ENCODE data around the gene TMEM212. TPM values are rescaled to one million over a fixed set of nuclear protein-coding genes. Genes with fewer than 3 reads are reported as not detected.

Gene TMEM212
- polyA plus RNA-seq, 1 experiment, result not detected

- DNase-seq (ENCODE audit: low read depth, low spot score), result no peak
- POLR2A ChIA-PET, result interaction anchor here (0.6 kb wide), 1 partner anchor 14 kb away, joined by 3 read pairs; no protein-coding TSS in a partner anchor
- TF ChIP-seq CTCF (IDR thresholded peaks at IDR 0.05; ENCODE audit: low read depth, low read length), result no peak
Measured at GRCh38 chr3:171817074-171817800, 25.9 kb upstream of the TMEM212 start.

GRCh38 chr3:171821044-171821443, 22.1 kb upstream of the TMEM212 start:
- DNase-seq (ENCODE audit: low read depth, low spot score), result no peak
- CTCF ChIA-PET, result no interaction called here
- H3K9me3 ChIP-seq (ENCODE audit: control insufficient read depth, insufficient read depth, low read length), result no peaks in the 10 kb centered on the region
- H3K27me3 ChIP-seq (ENCODE audit: control insufficient read depth, insufficient read depth, low read length), result no peaks in the 10 kb centered on the region
- H3K4me3 ChIP-seq (ENCODE audit: low read depth, low read length), result no peak overlapping the region
- TF ChIP-seq CTCF (IDR thresholded peaks at IDR 0.05; ENCODE audit: low read depth, low read length), result no peak
- H3K27ac ChIP-seq (ENCODE audit: low read depth, low read length), result no peak overlapping the region
- POLR2A ChIA-PET, result no interaction called here

More at GRCh38 chr3:171817074-171817800, 25.9 kb upstream of the TMEM212 start:
- Histone ChIP-seq H3K27me3 (ENCODE audit: control insufficient read depth, insufficient read depth, low read length) (no peaks in the 10 kb centered on the region), H3K4me3 (ENCODE audit: low read depth, low read length) (no peak overlapping the region), H3K27ac (ENCODE audit: low read depth, low read length) (no peak overlapping the region), H3K9me3 (ENCODE audit: control insufficient read depth, insufficient read depth, low read length) (no peaks in the 10 kb centered on the region)
- CTCF ChIA-PET, result interaction anchor here (0.9 kb wide), 1 partner anchor 12 kb away, joined by 4 read pairs; no protein-coding TSS in a partner anchor

GRCh38 chr3:171821778-171822358, 21.3 kb upstream of the TMEM212 start:
- TF ChIP-seq CTCF (IDR thresholded peaks at IDR 0.05; ENCODE audit: low read depth, low read length), result no peak
- no peaks in the 10 kb centered on the region for H3K27me3 ChIP-seq (ENCODE audit: control insufficient read depth, insufficient read depth, low read length)
- no peak overlapping the region for H3K4me3 ChIP-seq (ENCODE audit: low read depth, low read length)
- ChIA-PET POLR2A (no interaction called here), CTCF (no interaction called here)
- no peak for DNase-seq (ENCODE audit: low read depth, low spot score)
- no peak overlapping the region for H3K27ac ChIP-seq (ENCODE audit: low read depth, low read length)
- no peaks in the 10 kb centered on the region for H3K9me3 ChIP-seq (ENCODE audit: control insufficient read depth, insufficient read depth, low read length)

- no peak overlapping the region for H3K27ac ChIP-seq (ENCODE audit: low read depth, low read length)
- no peaks in the 10 kb centered on the region for H3K9me3 ChIP-seq (ENCODE audit: control insufficient read depth, insufficient read depth, low read length)
- H3K27me3 ChIP-seq (ENCODE audit: control insufficient read depth, insufficient read depth, low read length), result no peaks in the 10 kb centered on the region
- no peak for DNase-seq (ENCODE audit: low read depth, low spot score)
- CTCF ChIA-PET, result no interaction called here
- H3K4me3 ChIP-seq (ENCODE audit: low read depth, low read length), result no peak overlapping the region
- POLR2A ChIA-PET, result no interaction called here
- no peak for TF ChIP-seq CTCF (IDR thresholded peaks at IDR 0.05; ENCODE audit: low read depth, low read length)
Measured at GRCh38 chr3:171822431-171823106, 20.6 kb upstream of the TMEM212 start.

GRCh38 chr3:171824116-171824515, 19.0 kb upstream of the TMEM212 start:
- POLR2A ChIA-PET, result interaction anchor here (0.6 to 1.4 kb wide), 2 partner anchors 14 to 26 kb away, joined by 4 to 7 read pairs; partner anchors contain the start of gene PLD1
- no peak for TF ChIP-seq CTCF (IDR thresholded peaks at IDR 0.05; ENCODE audit: low read depth, low read length)
- no peak for DNase-seq (ENCODE audit: low read depth, low spot score)
- H3K9me3 ChIP-seq (ENCODE audit: control insufficient read depth, insufficient read depth, low read length), result no peaks in the 10 kb centered on the region
- H3K27ac ChIP-seq (ENCODE audit: low read depth, low read length), result no peak overlapping the region
- H3K4me3 ChIP-seq (ENCODE audit: low read depth, low read length), result no peak overlapping the region
- CTCF ChIA-PET, result interaction anchor here (1.0 kb wide), 1 partner anchor 52 kb away, joined by 3 read pairs; no protein-coding TSS in a partner anchor
- no peaks in the 10 kb centered on the region for H3K27me3 ChIP-seq (ENCODE audit: control insufficient read depth, insufficient read depth, low read length)
